Spleen (tissue), 11 donors: ENCODE data around the gene KSR1. TPM values are rescaled to one million over a fixed set of nuclear protein-coding genes. Genes with fewer than 3 reads are reported as not detected.

ENCODE experiments used
- DNase-seq: peaks from one replicate; pipeline ENCODE4 v3.0.0-alpha.2; 2020
- H3K27ac ChIP-seq, 8 donors: fragments of 200-600 bp; sonication (generic) in 7 of 8; 1 replicate in 4 of 8; 2 replicates in 4 of 8; pipeline versions ENCODE4 v1.5.0 to v1.8.0; 2016 to 2021; ENCODE audit warnings: inconsistent platforms in 4 of 8, mild to moderate bottlenecking in 4 of 8, moderate library complexity in 1 of 8
- H3K27me3 ChIP-seq, 7 donors: fragments of 200-600 bp; sonication (generic) in 6 of 7; replicated peaks in 1 of 7; 1 replicate in 4 of 7; 2 replicates in 3 of 7; pipeline versions ENCODE4 v1.5.0 to v1.8.0; 2016 to 2021; ENCODE audit warnings: inconsistent platforms in 3 of 7, mild to moderate bottlenecking in 1 of 7
- H3K36me3 ChIP-seq, 6 donors: fragments of 200-600 bp; sonication (generic) in 5 of 6; 1 replicate in 4 of 6; 2 replicates in 2 of 6; pipeline versions ENCODE4 v1.5.0 to v1.8.0; 2016 to 2021; ENCODE audit warnings: inconsistent platforms in 2 of 6
- H3K4me1 ChIP-seq, 6 donors: fragments of 200-600 bp; sonication (generic) in 5 of 6; 1 replicate in 3 of 6; 2 replicates in 3 of 6; pipeline versions ENCODE4 v1.5.0 to v1.8.0; 2016 to 2021; ENCODE audit warnings: inconsistent platforms in 3 of 6
- H3K4me3 ChIP-seq, 8 donors: fragments of 200-600 bp; sonication (generic) in 7 of 8; 1 replicate in 4 of 8; 2 replicates in 4 of 8; pipeline versions ENCODE4 v1.5.0 to v1.8.0; 2016 to 2021; ENCODE audit warnings: inconsistent platforms in 4 of 8, mild to moderate bottlenecking in 4 of 8, moderate library complexity in 2 of 8
- H3K9me3 ChIP-seq, 8 donors: fragments of 200-600 bp; sonication (generic) in 7 of 8; 1 replicate in 4 of 8; 2 replicates in 4 of 8; pipeline versions ENCODE4 v1.5.0 to v1.8.0; 2016 to 2021; ENCODE audit warnings: inconsistent platforms in 4 of 8
- CTCF ChIP-seq, 11 experiments: fragments of 200-600 bp in 7 of 11; fragments of 450-650 bp in 4 of 11; sonication (generic) in 4 of 11; IDR thresholded peaks in 8 of 11; conservative IDR thresholded peaks in 3 of 11; 1 replicate in 7 of 11; 2 replicates in 4 of 11; pipeline versions ENCODE4 v1.4.0 to v1.8.0; 2016 to 2021; ENCODE audit warnings: antibody characterized with exemption in 11 of 11, inconsistent platforms in 4 of 11, mild to moderate bottlenecking in 1 of 11
- POLR2A ChIP-seq, 3 donors: fragments of 450-650 bp; IDR thresholded peaks; one replicate each; pipeline ENCODE4 v1.5.1; 2017; ENCODE audit warnings: antibody characterized with exemption in 3 of 3, mild to moderate bottlenecking in 1 of 3
- POLR2AphosphoS5 ChIP-seq, 3 donors: sonication (generic); formaldehyde crosslinking; IDR thresholded peaks; one replicate each; pipeline ENCODE4 v1.5.1; 2017; ENCODE audit warnings: antibody characterized with exemption in 3 of 3
- WGBS, 5 donors: extraction: QIAGEN DNeasy Blood & Tissue Kit in 3 of 5; methylation state at CpG; one replicate each; pipeline versions ENCODE4 v1.1.5 to v1.1.7; 2013 to 2018; 5-methylcytosine and 5-hydroxymethylcytosine counted together
- intact Hi-C: fragments of 100-400 bp; cut with DNase I; formaldehyde crosslinking; loops from one replicate; pipeline ENCODE4 v1.15.0; 2023; ENCODE audit warnings: low total_unique reads
- polyA plus RNA-seq, 3 donors: library from polyadenylated mRNA; stranded (reverse); fragments of 200-250 nt; gene quantifications; one replicate each; pipeline ENCODE4 v1.2.1, GENCODE V29; 2013
- total RNA-seq, 7 donors: library from RNA; depleted of rRNA in 3 of 7; stranded (reverse); fragments of >200 nt in 3 of 7; fragmentation: NEBNext Ultra II Directional in 4 of 7; extraction: Animal tissue kit (Norgen Biotek cat#: 25700) in 4 of 7; gene quantifications; one replicate each; pipeline versions ENCODE4 v1.1.0 to v1.2.1, GENCODE V29; 2016 to 2021
- donor health status: healthy with polysubstance abuse.
- donor health status: DM: no; HTN: no; CAD: no; lungs with moderate emphysema.
- donor health status: DM: no; HTN: no; CAD: no.
- donor health status: Bipolar disorder and iron deficiency.
- donor health status: healthy.
- donor health status: DM: no; HTN: no; CAD: no.
- donor health status: DM: yes; HTN: yes; CAD: no.

Gene KSR1
- total and polyA plus RNA-seq, 10 donors = 6.4 to 100 (median 46.0) TPM

- Histone ChIP-seq H3K4me3 (no peak overlapping the region), H3K4me1 (no peaks in the 10 kb centered on the region), H3K27ac (no peak overlapping the region), H3K36me3 (no peaks in the 10 kb centered on the region), H3K27me3 (no peaks in the 10 kb centered on the region), H3K9me3 (no peaks in the 10 kb centered on the region)
- intact Hi-C loops = no loop called here
- TF ChIP-seq CTCF (IDR thresholded peaks at IDR 0.05 in 8 of 11, conservative IDR thresholded peaks at IDR 0.05 in 3 of 11) (no peak), POLR2A (IDR thresholded peaks at IDR 0.05) (no peak), POLR2AphosphoS5 (IDR thresholded peaks at IDR 0.05) (no peak)
- WGBS, 5 donors = 73 to 86% (median 83%) methylated on average over 2 of the region's 2 CpGs
- DNase-seq = peak; percentile 49
These were observed 212.2 kb downstream of the KSR1 start for GRCh38 chr17:27668488-27668823.

- TF ChIP-seq POLR2AphosphoS5 (IDR thresholded peaks at IDR 0.05) = no peak
- TF ChIP-seq POLR2A (IDR thresholded peaks at IDR 0.05) = no peak
- no peak for TF ChIP-seq CTCF (IDR thresholded peaks at IDR 0.05 in 8 of 11, conservative IDR thresholded peaks at IDR 0.05 in 3 of 11)
- intact Hi-C loops = no loop called here
- Histone ChIP-seq H3K27me3 (no peaks in the 10 kb centered on the region), H3K9me3 (no peaks in the 10 kb centered on the region), H3K27ac (no peak overlapping the region), H3K36me3 (no peaks in the 10 kb centered on the region), H3K4me3 (no peak overlapping the region), H3K4me1 (no peaks in the 10 kb centered on the region)
- 81 to 87% (median 85%) methylated on average over 7 of the region's 7 CpGs for WGBS, 5 donors
- no peak for DNase-seq
These were observed 212.9 kb downstream of the KSR1 start for GRCh38 chr17:27669136-27669535.

- DNase-seq = peak; percentile 45
- H3K36me3 ChIP-seq = no peaks in the 10 kb centered on the region
- no peaks in the 10 kb centered on the region for H3K4me1 ChIP-seq
- H3K27me3 ChIP-seq = no peaks in the 10 kb centered on the region
- TF ChIP-seq CTCF (IDR thresholded peaks at IDR 0.05 in 8 of 11, conservative IDR thresholded peaks at IDR 0.05 in 3 of 11) (no peak), POLR2A (IDR thresholded peaks at IDR 0.05) (no peak), POLR2AphosphoS5 (IDR thresholded peaks at IDR 0.05) (no peak)
- no peak overlapping the region for H3K4me3 ChIP-seq
- WGBS, 5 donors = 72 to 87% (median 77%) methylated on average over 5 of the region's 5 CpGs
- intact Hi-C loops = no loop called here
- no peaks in the 10 kb centered on the region for H3K9me3 ChIP-seq
- H3K27ac ChIP-seq = no peak overlapping the region
These were observed 213.6 kb downstream of the KSR1 start for GRCh38 chr17:27669850-27670249.

- Histone ChIP-seq H3K9me3 (no peaks in the 10 kb centered on the region), H3K4me1 (no peaks in the 10 kb centered on the region), H3K27ac (no peak overlapping the region), H3K27me3 (no peaks in the 10 kb centered on the region), H3K36me3 (no peaks in the 10 kb centered on the region), H3K4me3 (no peak overlapping the region)
- TF ChIP-seq CTCF (IDR thresholded peaks at IDR 0.05 in 8 of 11, conservative IDR thresholded peaks at IDR 0.05 in 3 of 11) (no peak), POLR2A (IDR thresholded peaks at IDR 0.05) (no peak), POLR2AphosphoS5 (IDR thresholded peaks at IDR 0.05) (no peak)
- 82 to 85% (median 83%) methylated on average over 11 to 12 of the region's 12 CpGs for WGBS, 5 donors
- intact Hi-C loops = no loop called here
- DNase-seq = peak; percentile 56
These were observed 214.7 kb downstream of the KSR1 start for GRCh38 chr17:27670791-27671590.
